BLaER1 (cell line): Measurements from ENCODE around the gene POU2F3.

Source experiments
- H3K27ac ChIP-seq: shearing (Covaris generic); formaldehyde crosslinking; 2 replicates; pipeline ENCODE4 v1.8.1; 2022
- H3K27me3 ChIP-seq: shearing (Covaris generic); formaldehyde crosslinking; 2 replicates; pipeline ENCODE4 v1.8.1; 2022
- H3K36me3 ChIP-seq: shearing (Covaris generic); formaldehyde crosslinking; 2 replicates; pipeline ENCODE4 v1.8.1; 2022
- H3K4me1 ChIP-seq: shearing (Covaris generic); formaldehyde crosslinking; 2 replicates; pipeline ENCODE4 v1.8.1; 2022
- H3K4me2 ChIP-seq: shearing (Covaris generic); formaldehyde crosslinking; 2 replicates; pipeline ENCODE4 v1.8.1; 2022
- H3K4me3 ChIP-seq: shearing (Covaris generic); formaldehyde crosslinking; 2 replicates; pipeline ENCODE4 v1.8.1; 2022
- H3K9ac ChIP-seq: shearing (Covaris generic); formaldehyde crosslinking; 2 replicates; pipeline ENCODE4 v1.8.1; 2022
- H3K9me3 ChIP-seq: shearing (Covaris generic); formaldehyde crosslinking; 2 replicates; pipeline ENCODE4 v1.8.1; 2022
- H4K20me1 ChIP-seq: shearing (Covaris generic); formaldehyde crosslinking; 2 replicates; pipeline ENCODE4 v1.8.1; 2022
- Cebpa-rat ChIP-seq: shearing (Covaris generic); IDR thresholded peaks from 2 replicates; pipeline ENCODE4 v1.8.1; 2022

The POU2F3 gene

DNA sequence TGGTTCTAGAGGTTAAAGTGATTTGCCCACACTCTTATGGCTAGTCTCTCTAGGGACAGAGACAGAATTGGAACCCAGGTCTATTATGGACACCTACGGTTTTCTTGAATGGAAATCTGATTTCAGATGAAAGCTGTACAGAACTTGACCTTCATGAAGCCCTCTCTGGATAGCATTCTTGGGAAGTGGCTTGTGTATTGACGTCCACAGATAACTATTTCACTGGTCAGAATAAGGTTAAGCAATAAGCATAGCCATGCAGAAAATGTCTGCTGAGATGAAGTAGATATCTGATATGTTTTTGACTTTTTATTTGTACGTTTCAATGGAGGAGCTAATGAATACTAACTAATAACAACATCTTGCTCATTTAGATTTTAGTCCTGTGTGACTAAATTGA is 86.3 kb downstream of the POU2F3 start:
- Histone ChIP-seq H3K4me3 (peak overlapping the region; percentile 98), H3K9me3 (no peaks in the 10 kb centered on the region), H3K27me3 (no peaks in the 10 kb centered on the region), H4K20me1 (peaks cover 24% of the 10 kb centered on the region), H3K4me1 (peaks cover 42% of the 10 kb centered on the region), H3K27ac (peak overlapping the region; percentile 99), H3K4me2 (peak overlapping the region; percentile 89), H3K36me3 (peaks cover 35% of the 10 kb centered on the region), H3K9ac (peak overlapping the region; percentile 98)
- TF ChIP-seq Cebpa-rat, result no peak

DNA sequence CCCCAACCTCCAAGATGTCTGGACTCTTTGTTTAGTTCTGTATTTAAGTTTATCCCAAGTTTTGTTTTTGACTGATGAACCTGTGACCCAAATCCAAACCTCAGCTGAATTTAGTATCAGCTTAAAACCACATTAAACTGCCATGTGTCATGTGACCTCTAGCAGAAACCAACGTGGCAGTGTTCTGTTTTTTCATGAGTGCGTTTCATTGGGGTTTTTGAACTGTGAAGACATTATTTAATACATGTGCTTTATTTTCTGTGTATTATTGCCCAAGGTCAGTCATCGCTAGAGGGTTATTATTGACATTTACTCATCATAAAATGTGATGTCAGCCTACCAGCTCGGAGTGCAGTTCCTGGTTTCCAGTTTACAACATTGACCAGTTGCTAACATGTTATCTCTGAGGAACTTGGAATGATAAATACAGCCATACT is 86.9 kb downstream of the POU2F3 start:
- H3K27me3 ChIP-seq, result no peaks in the 10 kb centered on the region
- H3K4me1 ChIP-seq, result peaks cover 42% of the 10 kb centered on the region
- H4K20me1 ChIP-seq, result peaks cover 30% of the 10 kb centered on the region
- peak overlapping the region; percentile 98 for H3K9ac ChIP-seq
- H3K27ac ChIP-seq, result peak overlapping the region; percentile 99
- H3K4me3 ChIP-seq, result peak overlapping the region; percentile 98
- TF ChIP-seq Cebpa-rat, result no peak
- peaks cover 41% of the 10 kb centered on the region for H3K36me3 ChIP-seq
- H3K9me3 ChIP-seq, result no peaks in the 10 kb centered on the region
- peak overlapping the region; percentile 89 for H3K4me2 ChIP-seq

GRCh38 chr11:120327311-120327710 is 87.4 kb downstream of the POU2F3 start:
- no peak for TF ChIP-seq Cebpa-rat
- H3K27me3 ChIP-seq, result no peaks in the 10 kb centered on the region
- H4K20me1 ChIP-seq, result peaks cover 34% of the 10 kb centered on the region
- peaks cover 42% of the 10 kb centered on the region for H3K4me1 ChIP-seq
- H3K4me2 ChIP-seq, result peak overlapping the region; percentile 89
- peak overlapping the region; percentile 99 for H3K27ac ChIP-seq
- peak overlapping the region; percentile 98 for H3K9ac ChIP-seq
- H3K9me3 ChIP-seq, result no peaks in the 10 kb centered on the region
- H3K36me3 ChIP-seq, result peaks cover 45% of the 10 kb centered on the region
- peak overlapping the region; percentile 98 for H3K4me3 ChIP-seq

DNA sequence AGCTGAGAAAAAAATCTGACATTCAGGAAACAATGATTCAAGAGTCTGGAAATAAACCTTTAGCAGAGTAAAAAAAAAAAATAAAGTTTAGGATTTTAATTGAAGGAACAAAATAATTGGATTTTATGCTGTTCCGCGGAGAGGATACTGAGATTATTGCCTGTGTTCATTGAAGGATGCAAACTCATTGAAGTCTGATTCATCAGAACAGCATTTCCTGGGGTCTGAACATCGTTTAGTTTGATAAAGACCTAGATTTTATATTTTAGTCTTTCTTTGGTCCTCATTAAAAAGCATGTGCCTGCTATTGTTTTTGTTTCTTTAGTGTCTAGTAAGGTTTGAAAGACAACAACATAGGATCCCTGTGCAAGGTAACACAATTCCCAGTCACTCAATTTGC is 89.6 kb downstream of the POU2F3 start:
- Histone ChIP-seq H3K27ac (no peak overlapping the region), H3K4me1 (peaks cover 39% of the 10 kb centered on the region), H3K4me2 (no peak overlapping the region), H3K9ac (no peak overlapping the region), H3K27me3 (no peaks in the 10 kb centered on the region), H3K9me3 (no peaks in the 10 kb centered on the region), H3K4me3 (no peak overlapping the region), H4K20me1 (peaks cover 56% of the 10 kb centered on the region), H3K36me3 (peaks cover 55% of the 10 kb centered on the region)
- no peak for TF ChIP-seq Cebpa-rat

GRCh38 chr11:120330045-120330444 is 90.1 kb downstream of the POU2F3 start:
- H3K4me2 ChIP-seq, result no peak overlapping the region
- no peak overlapping the region for H3K9ac ChIP-seq
- peaks cover 55% of the 10 kb centered on the region for H3K36me3 ChIP-seq
- H3K4me3 ChIP-seq, result no peak overlapping the region
- H3K9me3 ChIP-seq, result no peaks in the 10 kb centered on the region
- H3K27me3 ChIP-seq, result no peaks in the 10 kb centered on the region
- no peak for TF ChIP-seq Cebpa-rat
- no peak overlapping the region for H3K27ac ChIP-seq
- H3K4me1 ChIP-seq, result peaks cover 38% of the 10 kb centered on the region
- H4K20me1 ChIP-seq, result peaks cover 56% of the 10 kb centered on the region

GRCh38 chr11:120331301-120331996 is 91.5 kb downstream of the POU2F3 start:
- Histone ChIP-seq H3K9ac (no peak overlapping the region), H3K36me3 (peaks cover 55% of the 10 kb centered on the region), H3K9me3 (no peaks in the 10 kb centered on the region), H3K27ac (0 out of 2 replicates have a peak overlapping the region, but pooled peaks have one; percentile 1), H3K4me1 (peaks cover 43% of the 10 kb centered on the region), H3K27me3 (0 out of 2 replicates have a peak, but pooled peaks cover under 1% of the 10 kb centered on the region), H3K4me3 (no peak overlapping the region), H3K4me2 (no peak overlapping the region), H4K20me1 (peaks cover 57% of the 10 kb centered on the region)
- no peak for TF ChIP-seq Cebpa-rat

- TF ChIP-seq Cebpa-rat, result no peak
- Histone ChIP-seq H3K4me2 (no peak overlapping the region), H3K9me3 (no peaks in the 10 kb centered on the region), H3K4me3 (no peak overlapping the region), H3K27me3 (peaks cover 16% of the 10 kb centered on the region), H3K36me3 (peaks cover 52% of the 10 kb centered on the region), H3K9ac (no peak overlapping the region), H3K4me1 (peaks cover 42% of the 10 kb centered on the region), H4K20me1 (peaks cover 73% of the 10 kb centered on the region), H3K27ac (no peak overlapping the region)
Observed at GRCh38 chr11:120332822-120333716, 93.1 kb downstream of the POU2F3 start.

- TF ChIP-seq Cebpa-rat, result no peak
- peaks cover 42% of the 10 kb centered on the region for H3K4me1 ChIP-seq
- H3K27ac ChIP-seq, result no peak overlapping the region
- peaks cover 24% of the 10 kb centered on the region for H3K27me3 ChIP-seq
- H3K9me3 ChIP-seq, result no peaks in the 10 kb centered on the region
- H3K4me2 ChIP-seq, result no peak overlapping the region
- peaks cover 44% of the 10 kb centered on the region for H3K36me3 ChIP-seq
- no peak overlapping the region for H3K9ac ChIP-seq
- H4K20me1 ChIP-seq, result peaks cover 75% of the 10 kb centered on the region
- no peak overlapping the region for H3K4me3 ChIP-seq
Observed at GRCh38 chr11:120333801-120334200, 93.9 kb downstream of the POU2F3 start.

GRCh38 chr11:120334332-120334731 is 94.4 kb downstream of the POU2F3 start:
- Histone ChIP-seq H3K27me3 (peaks cover 29% of the 10 kb centered on the region), H3K27ac (no peak overlapping the region), H3K9me3 (no peaks in the 10 kb centered on the region), H3K36me3 (peaks cover 39% of the 10 kb centered on the region), H3K4me2 (no peak overlapping the region), H4K20me1 (peaks cover 79% of the 10 kb centered on the region), H3K4me3 (no peak overlapping the region), H3K4me1 (peaks cover 43% of the 10 kb centered on the region), H3K9ac (no peak overlapping the region)
- TF ChIP-seq Cebpa-rat, result no peak

- H3K4me1 ChIP-seq, result peaks cover 41% of the 10 kb centered on the region
- peak overlapping the region; percentile 90 for H3K4me3 ChIP-seq
- peaks cover 32% of the 10 kb centered on the region for H3K36me3 ChIP-seq
- H3K4me2 ChIP-seq, result peak overlapping the region; percentile 86
- H3K9ac ChIP-seq, result peak overlapping the region; percentile 87; the same call in 1 of the 2 replicates
- H3K27me3 ChIP-seq, result peaks cover 35% of the 10 kb centered on the region
- H3K27ac ChIP-seq, result no peak overlapping the region
- H3K9me3 ChIP-seq, result no peaks in the 10 kb centered on the region
- TF ChIP-seq Cebpa-rat, result no peak
- H4K20me1 ChIP-seq, result peaks cover 81% of the 10 kb centered on the region
Observed at GRCh38 chr11:120334894-120335462, 95.0 kb downstream of the POU2F3 start.
